Measurements from ENCODE around the gene ZNF91.
"Not testable (repeated sequence)": the region's sequence is repeated elsewhere in the genome, so short reads cannot be mapped to it uniquely, and the experiment has no call there.

- TF ChIP-seq RAD21 (IDR thresholded peaks at IDR 0.05); CTCF (IDR thresholded peaks at IDR 0.05; ENCODE audit: low read depth, low read length, missing input control); YY1 (IDR thresholded peaks at IDR 0.05); EGR1 (IDR thresholded peaks at IDR 0.05; ENCODE audit: low read depth in 2 of 2); SP1 (IDR thresholded peaks at IDR 0.05): not testable (repeated sequence)
Observed at GRCh38 chr19:23321403-23321802, 73.9 kb downstream of the ZNF91 start.
